Stimulated activated naive B cell treated with anti-CD40 and anti-IgM and Interleukin-4, amounts not matched to agents 10 μg/mL and 1 μg/mL and 100 μg/mL, for 72 hours (primary cell): ENCODE measurements around the gene RFT1.

ENCODE experiments used
- ATAC-seq, 2 donors: fragments of 150-1000 bp; cut with Tn5 transposase; replicated peaks; 2 replicates each; pipeline ENCODE4 v1.10.0; 2021; ENCODE audit warnings: moderate library complexity in 1 of 2
- DNase-seq: peaks from one replicate; pipeline ENCODE4 v3.0.0; 2021
- H3K27ac Mint-ChIP-seq: one replicate; pipeline ENCODE4 v1.8.0; 2022; ENCODE audit warnings: mild to moderate bottlenecking, mixed read lengths
- H3K27me3 Mint-ChIP-seq, 2 donors: one replicate each; pipeline ENCODE4 v1.8.0; 2022; ENCODE audit warnings: mixed read lengths in 2 of 2
- H3K36me3 Mint-ChIP-seq, 2 donors: one replicate each; pipeline ENCODE4 v1.8.0; 2022; ENCODE audit warnings: mixed read lengths in 2 of 2, mild to moderate bottlenecking in 1 of 2
- H3K4me1 Mint-ChIP-seq, 2 donors: one replicate each; pipeline ENCODE4 v1.8.0; 2022; ENCODE audit warnings: mixed read lengths in 2 of 2, mild to moderate bottlenecking in 1 of 2
- H3K4me3 Mint-ChIP-seq, 2 donors: one replicate each; pipeline ENCODE4 v1.8.0; 2022; ENCODE audit warnings: mild to moderate bottlenecking in 2 of 2, mixed read lengths in 2 of 2, moderate library complexity in 1 of 2
- H3K9me3 Mint-ChIP-seq, 2 donors: one replicate each; pipeline ENCODE4 v1.8.0; 2022; ENCODE audit warnings: mixed read lengths in 2 of 2, mild to moderate bottlenecking in 1 of 2

The RFT1 gene

DNA sequence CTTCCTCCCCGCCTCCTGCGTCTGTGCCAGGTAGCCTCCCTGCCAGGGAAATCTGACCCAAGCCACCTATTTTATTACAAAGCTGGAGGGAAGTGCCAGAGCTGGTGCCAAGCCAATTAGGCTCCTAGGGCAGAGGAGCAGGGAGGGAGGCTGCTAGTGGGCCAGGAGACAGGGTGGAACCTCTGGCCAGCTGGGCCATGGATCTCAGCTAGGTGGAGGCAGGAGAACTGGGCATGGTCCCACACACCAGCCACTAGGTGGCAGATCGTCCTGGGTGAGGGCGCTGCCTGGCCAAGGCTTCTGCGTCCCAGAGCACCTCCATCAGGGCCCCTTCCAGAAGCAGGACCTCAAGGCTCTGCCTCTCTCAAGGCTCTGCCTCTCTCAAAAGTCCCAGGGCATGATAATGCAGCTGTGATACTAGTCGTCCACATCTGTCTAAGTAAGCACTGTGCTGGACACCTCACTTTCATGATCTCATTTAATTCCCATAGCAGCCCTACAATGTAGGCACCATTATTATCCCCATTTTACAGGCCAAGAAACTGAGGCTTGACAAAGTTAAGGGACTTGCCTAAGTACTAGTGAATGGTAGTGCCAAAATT lies 4.5 kb upstream of the RFT1 start:
- DNase-seq (peak; percentile 62), ATAC-seq (peak; percentile 71 to 72)
- Mint-ChIP-seq H3K9me3 (no peaks in the 10 kb centered on the region), H3K4me3 (no peak overlapping the region), H3K4me1 (peaks cover 8% of the 10 kb centered on the region in 2 donors), H3K27ac (no peak overlapping the region), H3K36me3 (peaks cover 0 to 4% of the 10 kb centered on the region in 2 donors), H3K27me3 (no peaks in the 10 kb centered on the region)

DNA sequence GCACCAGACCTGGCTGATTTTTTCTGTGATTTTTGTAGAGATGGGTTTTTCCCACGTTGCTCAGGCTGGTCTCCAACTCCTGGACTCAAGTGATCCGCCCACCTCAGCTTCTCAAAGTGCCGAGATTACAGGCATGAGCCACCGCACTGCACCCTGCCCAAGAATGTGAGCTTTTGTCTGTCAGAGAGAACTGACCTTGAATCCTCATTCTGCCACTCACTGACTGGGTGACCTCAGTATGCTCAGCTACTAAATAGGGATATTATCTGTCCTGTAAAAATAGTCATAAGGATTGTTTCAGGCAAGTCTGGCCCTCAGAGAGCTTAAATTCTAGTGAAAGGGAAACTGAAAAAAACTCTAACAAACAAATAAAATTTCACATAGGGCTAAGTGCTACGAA lies 2.1 kb upstream of the RFT1 start:
- Mint-ChIP-seq H3K36me3 (peaks cover 0 to 4% of the 10 kb centered on the region in 2 donors), H3K27me3 (no peaks in the 10 kb centered on the region), H3K4me3 (no peak overlapping the region), H3K9me3 (no peaks in the 10 kb centered on the region), H3K27ac (peak overlapping the region; percentile 63), H3K4me1 (peaks cover 8 to 13% of the 10 kb centered on the region in 2 donors)
- ATAC-seq: no peak
- DNase-seq: no peak

DNA sequence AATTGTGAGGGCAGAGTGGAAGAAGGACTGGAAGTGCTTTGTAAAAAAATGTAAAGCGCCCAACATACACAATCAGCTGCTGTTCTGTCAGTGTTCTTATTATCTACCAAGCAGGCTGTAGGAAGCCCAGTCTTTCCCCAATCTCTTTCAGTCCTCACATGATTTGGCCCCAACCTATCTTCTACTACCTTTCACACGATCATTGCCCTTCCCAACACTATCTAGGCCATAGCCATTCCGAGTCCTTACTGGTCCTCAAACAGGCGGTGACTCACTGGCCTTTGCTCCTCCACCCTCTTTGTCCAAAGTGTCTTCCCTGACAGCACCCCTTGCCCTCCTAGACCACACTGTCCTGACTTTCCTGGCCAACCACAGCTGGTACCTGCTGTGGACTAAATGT lies 861 bp upstream of the RFT1 start:
- peak overlapping the region; percentile 91 to 96 for H3K4me3 Mint-ChIP-seq
- H3K27me3 Mint-ChIP-seq: no peaks in the 10 kb centered on the region
- no peak for DNase-seq
- no peak for ATAC-seq
- peaks cover 4% of the 10 kb centered on the region in 2 donors for H3K36me3 Mint-ChIP-seq
- peak overlapping the region; percentile 98 for H3K27ac Mint-ChIP-seq
- no peaks in the 10 kb centered on the region for H3K9me3 Mint-ChIP-seq
- peaks cover 12 to 13% of the 10 kb centered on the region in 2 donors for H3K4me1 Mint-ChIP-seq

DNA sequence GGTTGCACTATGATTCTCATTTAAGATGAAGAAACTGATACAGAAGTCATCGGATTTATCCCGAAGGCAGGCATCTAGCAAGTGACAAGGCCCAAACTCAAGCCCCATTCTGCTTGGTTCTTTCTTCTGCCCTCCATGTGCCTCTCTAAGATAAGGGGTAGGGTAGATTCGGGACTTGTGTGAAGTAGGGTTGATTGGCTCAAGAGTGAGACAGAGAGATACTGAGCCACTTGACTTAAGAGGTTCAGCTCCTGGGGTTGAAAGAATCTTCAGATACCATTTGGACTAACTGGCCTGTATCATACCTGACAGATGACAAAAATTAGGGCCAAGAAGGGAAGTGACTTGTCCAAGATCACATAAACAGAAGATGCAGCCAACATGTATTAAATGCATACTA lies 891 bp downstream of the RFT1 start:
- Mint-ChIP-seq H3K27ac (peak overlapping the region; percentile 98), H3K4me3 (peak overlapping the region; percentile 91 to 96), H3K36me3 (peaks cover 13 to 16% of the 10 kb centered on the region in 2 donors), H3K27me3 (no peaks in the 10 kb centered on the region), H3K9me3 (no peaks in the 10 kb centered on the region), H3K4me1 (peaks cover 11 to 13% of the 10 kb centered on the region in 2 donors)
- DNase-seq (no peak), ATAC-seq (no peak)

DNA sequence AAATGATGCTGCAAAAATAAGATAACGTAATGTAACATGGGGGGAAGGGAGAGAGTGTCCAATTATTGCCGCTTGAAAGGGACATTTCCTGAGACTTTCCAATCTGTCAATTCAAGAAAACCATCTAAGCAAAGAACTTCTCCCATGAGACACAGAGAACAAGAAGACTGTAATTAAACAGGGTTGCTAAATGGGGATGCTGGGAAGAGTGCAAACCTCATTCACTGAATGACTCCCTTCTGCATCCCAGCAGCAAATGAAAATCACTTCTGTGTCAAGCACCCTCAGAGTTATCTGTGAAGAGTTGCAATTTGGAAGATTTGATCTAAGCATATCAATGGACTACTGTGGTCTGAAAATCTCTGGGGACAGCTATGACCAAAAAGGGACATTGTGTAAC lies 3.6 kb downstream of the RFT1 start:
- ATAC-seq: no peak
- H3K36me3 Mint-ChIP-seq: peaks cover 27 to 35% of the 10 kb centered on the region in 2 donors
- no peak overlapping the region for H3K4me3 Mint-ChIP-seq
- no peak for DNase-seq
- peaks cover 11 to 13% of the 10 kb centered on the region in 2 donors for H3K4me1 Mint-ChIP-seq
- no peak overlapping the region for H3K27ac Mint-ChIP-seq
- H3K9me3 Mint-ChIP-seq: no peaks in the 10 kb centered on the region
- H3K27me3 Mint-ChIP-seq: no peaks in the 10 kb centered on the region

DNA sequence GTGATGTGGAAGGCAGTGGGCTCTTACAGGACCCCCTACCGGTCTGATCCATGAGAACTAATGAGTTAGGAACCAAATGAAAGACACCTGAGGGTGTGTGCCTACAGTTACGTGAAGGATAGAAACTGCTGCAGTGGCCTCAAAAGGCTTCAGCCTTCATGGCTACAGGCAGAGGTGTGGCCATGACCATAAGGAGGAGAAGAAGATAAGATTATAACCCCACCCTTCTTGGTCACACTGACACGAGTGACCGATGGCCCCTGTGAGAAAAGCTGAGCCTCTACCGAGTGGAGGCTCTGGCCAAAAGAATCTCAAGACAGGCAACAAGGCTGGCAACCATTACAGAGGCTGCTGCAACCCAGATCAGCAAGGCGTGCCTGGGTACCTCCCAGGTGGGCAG lies 6.3 kb downstream of the RFT1 start:
- DNase-seq: no peak
- H3K9me3 Mint-ChIP-seq: no peaks in the 10 kb centered on the region
- ATAC-seq: no peak
- peaks cover 31 to 44% of the 10 kb centered on the region in 2 donors for H3K36me3 Mint-ChIP-seq
- no peak overlapping the region for H3K4me3 Mint-ChIP-seq
- H3K27me3 Mint-ChIP-seq: no peaks in the 10 kb centered on the region
- peak overlapping the region; percentile 31 for H3K27ac Mint-ChIP-seq
- H3K4me1 Mint-ChIP-seq: peaks cover 4% of the 10 kb centered on the region in 2 donors

DNA sequence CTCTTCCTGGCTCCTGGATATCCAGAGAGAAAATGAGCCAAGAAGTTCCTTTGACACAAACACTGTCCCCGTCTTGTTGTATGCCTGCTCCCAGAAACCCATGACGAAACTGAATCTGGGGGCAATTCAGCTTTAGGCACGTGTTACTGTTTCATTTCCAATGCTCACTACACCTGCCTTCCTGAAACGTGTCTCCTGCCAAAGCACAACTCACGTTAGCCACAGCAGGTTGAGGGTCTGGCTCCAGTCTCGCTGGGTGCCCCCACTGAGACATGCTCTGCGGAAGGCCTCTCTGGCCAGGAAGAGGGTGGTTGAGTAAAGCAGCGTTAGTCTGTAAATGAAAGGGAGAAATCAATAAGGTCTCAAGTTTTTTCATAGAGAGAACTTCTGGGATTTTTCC lies 6.7 kb downstream of the RFT1 start:
- peaks cover 4% of the 10 kb centered on the region in 2 donors for H3K4me1 Mint-ChIP-seq
- no peak overlapping the region for H3K4me3 Mint-ChIP-seq
- no peaks in the 10 kb centered on the region for H3K27me3 Mint-ChIP-seq
- no peak for ATAC-seq
- H3K9me3 Mint-ChIP-seq: no peaks in the 10 kb centered on the region
- peaks cover 33 to 46% of the 10 kb centered on the region in 2 donors for H3K36me3 Mint-ChIP-seq
- DNase-seq: no peak
- H3K27ac Mint-ChIP-seq: peak overlapping the region; percentile 31

DNA sequence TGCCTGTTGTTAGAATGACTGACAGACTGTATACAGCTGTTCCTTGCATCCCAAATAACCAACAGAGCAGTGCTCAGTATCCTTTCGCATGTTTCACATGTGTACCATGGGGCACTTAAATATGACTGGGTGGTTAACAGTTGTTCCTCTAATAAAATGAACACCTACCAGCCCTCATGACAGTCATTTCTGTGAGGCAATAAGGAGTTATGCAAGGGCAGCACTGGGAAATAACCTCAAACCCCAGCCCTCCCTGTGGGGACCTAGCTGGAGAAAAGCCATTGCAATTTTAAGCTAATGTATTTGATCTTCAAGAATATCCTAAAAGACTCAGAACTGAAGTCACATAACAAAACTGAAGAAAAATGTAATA lies 7.3 kb downstream of the RFT1 start:
- Mint-ChIP-seq H3K27me3 (no peaks in the 10 kb centered on the region), H3K9me3 (no peaks in the 10 kb centered on the region), H3K4me3 (no peak overlapping the region), H3K4me1 (peaks cover 4% of the 10 kb centered on the region in 2 donors), H3K36me3 (peaks cover 39 to 52% of the 10 kb centered on the region in 2 donors), H3K27ac (no peak overlapping the region)
- ATAC-seq: no peak
- no peak for DNase-seq

DNA sequence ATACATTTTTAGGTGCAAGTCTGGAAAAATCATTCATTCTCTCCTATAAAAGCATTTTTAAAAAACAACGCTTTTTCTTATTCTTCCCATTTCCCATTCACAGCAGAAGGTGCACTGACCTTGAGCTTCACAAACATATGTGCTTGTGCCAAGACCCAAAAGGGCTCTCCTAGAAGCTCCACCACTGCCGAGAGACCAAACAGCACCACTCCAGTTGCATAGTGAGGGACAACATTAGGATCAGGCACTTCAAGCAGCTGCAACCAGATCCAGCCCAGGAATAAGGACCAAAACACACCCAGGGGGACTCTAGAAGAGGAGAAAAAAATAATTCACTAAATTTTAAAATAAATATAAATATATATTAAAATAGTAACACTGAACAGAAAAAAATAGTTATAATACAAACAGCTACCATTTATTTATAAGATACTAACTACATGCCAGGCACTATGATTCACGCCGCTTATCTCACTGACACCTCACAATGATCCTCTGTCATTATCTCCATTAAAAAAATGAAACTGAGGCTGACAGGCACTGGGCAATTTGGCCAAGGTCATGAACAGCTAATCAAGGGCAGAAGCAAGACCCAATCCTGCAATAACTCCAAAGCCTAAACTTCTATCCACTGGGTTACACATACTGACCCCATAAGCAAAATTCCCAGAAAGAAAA lies 7.8 kb downstream of the RFT1 start:
- H3K4me1 Mint-ChIP-seq: peaks cover 4% of the 10 kb centered on the region in 2 donors
- no peak for ATAC-seq

DNA sequence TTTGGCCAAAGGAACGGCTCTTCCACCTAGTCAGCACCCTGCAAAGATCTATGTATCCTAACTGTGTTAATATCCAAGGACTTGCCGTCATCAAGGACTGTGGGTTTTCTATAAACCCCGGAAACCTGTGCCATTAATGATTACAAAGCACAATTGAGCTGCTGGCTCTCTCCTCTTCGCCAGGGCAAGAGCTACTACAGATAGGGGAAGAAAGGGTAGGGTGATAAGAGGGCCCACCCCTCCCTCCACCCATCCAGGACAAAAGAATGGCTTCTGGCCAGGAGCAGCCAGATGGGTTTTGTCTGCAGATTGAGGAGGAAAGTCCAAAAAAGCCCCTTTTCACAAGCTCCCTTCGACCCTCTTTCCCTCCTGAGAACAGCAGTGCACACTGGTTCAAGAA lies 9.9 kb downstream of the RFT1 start:
- H3K4me3 Mint-ChIP-seq: no peak overlapping the region
- peaks cover 0 to 4% of the 10 kb centered on the region in 2 donors for H3K4me1 Mint-ChIP-seq
- H3K36me3 Mint-ChIP-seq: peaks cover 37 to 45% of the 10 kb centered on the region in 2 donors
- no peaks in the 10 kb centered on the region for H3K9me3 Mint-ChIP-seq
- H3K27ac Mint-ChIP-seq: no peak overlapping the region
- no peak for DNase-seq
- no peaks in the 10 kb centered on the region for H3K27me3 Mint-ChIP-seq
- ATAC-seq: no peak

More for the DNA sequence above, 7.8 kb downstream of the RFT1 start:
- H3K9me3 Mint-ChIP-seq: no peaks in the 10 kb centered on the region
- H3K4me3 Mint-ChIP-seq: no peak overlapping the region
- no peak for DNase-seq
- no peak overlapping the region for H3K27ac Mint-ChIP-seq
- H3K36me3 Mint-ChIP-seq: peaks cover 39 to 53% of the 10 kb centered on the region in 2 donors
- H3K27me3 Mint-ChIP-seq: no peaks in the 10 kb centered on the region

DNA sequence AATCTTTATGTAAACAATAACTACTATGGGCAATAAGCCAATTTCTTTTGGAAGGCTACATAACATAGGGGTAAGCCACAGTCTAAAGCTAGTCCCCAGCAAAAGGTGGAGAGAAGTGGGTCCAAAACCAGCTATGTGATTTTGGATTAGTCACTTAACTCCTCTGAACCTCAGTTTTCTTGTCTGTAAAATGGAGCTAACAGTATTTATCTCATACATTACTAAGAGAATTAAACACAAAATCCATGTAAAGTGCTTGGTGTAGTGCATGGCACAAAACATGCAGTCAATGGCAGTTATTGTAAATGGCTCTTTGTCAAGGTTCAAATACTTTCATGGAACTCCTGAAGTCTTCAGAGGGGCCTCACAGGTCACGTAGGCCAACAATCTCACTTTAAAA lies 13.3 kb downstream of the RFT1 start:
- no peak overlapping the region for H3K27ac Mint-ChIP-seq
- ATAC-seq (no peak), DNase-seq (no peak)
- no peaks in the 10 kb centered on the region for H3K9me3 Mint-ChIP-seq
- peaks cover 0 to 4% of the 10 kb centered on the region in 2 donors for H3K4me1 Mint-ChIP-seq
- peaks cover 15 to 22% of the 10 kb centered on the region in 2 donors for H3K36me3 Mint-ChIP-seq
- no peak overlapping the region for H3K4me3 Mint-ChIP-seq
- H3K27me3 Mint-ChIP-seq: no peaks in the 10 kb centered on the region

DNA sequence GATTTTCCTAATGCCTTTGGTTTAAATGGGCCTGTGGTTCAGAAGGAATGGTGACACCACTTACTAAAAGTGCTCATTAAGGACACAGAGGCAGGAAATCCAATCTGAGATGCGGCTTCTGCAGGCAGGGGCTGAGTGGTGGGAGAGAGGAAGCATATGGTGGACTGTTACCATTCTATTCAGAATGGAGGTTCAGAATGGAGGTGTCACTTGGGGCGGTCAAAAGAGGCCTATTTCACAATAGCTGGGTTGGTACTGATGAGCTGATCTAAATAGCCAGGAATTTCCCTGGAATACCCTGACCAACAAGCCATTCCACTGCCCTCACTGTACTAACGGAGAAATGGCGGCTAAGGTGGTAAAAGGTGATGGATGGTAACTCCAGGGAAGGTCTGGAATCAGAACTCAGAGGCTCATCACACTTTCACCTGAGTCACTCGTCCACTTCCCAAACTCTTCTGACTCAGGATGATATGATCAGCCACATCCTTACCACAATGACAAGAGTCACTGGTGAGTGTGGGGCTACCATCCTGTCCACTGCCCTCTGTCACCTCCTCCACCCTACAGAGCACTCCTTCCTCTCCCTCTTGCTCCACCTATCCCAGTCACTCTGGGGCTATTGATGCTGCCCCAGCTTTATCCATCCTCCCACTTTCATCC lies 15.7 kb downstream of the RFT1 start:
- H3K4me1 Mint-ChIP-seq: no peaks in the 10 kb centered on the region

DNA sequence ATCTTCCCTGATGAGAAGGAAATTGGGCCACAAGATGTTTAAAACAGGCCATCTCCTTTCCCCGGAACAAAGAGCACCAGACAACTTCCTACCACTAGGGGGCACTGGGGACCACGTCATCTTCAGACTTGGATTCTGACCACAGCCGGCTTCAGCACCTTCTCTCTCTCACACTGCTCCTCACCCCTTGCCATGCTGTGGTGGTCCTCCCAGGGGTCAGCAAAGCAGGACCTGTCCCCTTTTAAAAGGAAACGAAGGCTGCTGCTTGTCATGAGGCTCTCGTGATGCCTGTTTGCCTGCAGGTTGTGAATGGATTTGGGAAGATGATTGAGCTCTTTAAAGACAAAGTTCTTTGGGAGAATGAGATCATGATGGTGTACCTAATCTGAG lies 16.2 kb downstream of the RFT1 start:
- Mint-ChIP-seq H3K27me3 (no peaks in the 10 kb centered on the region), H3K4me1 (no peaks in the 10 kb centered on the region), H3K4me3 (no peak overlapping the region), H3K27ac (no peak overlapping the region), H3K9me3 (no peaks in the 10 kb centered on the region), H3K36me3 (peaks cover 21 to 29% of the 10 kb centered on the region in 2 donors)
- DNase-seq: peak; percentile 66
- peak; percentile 97 to 98 for ATAC-seq

More for the DNA sequence above, 15.7 kb downstream of the RFT1 start:
- no peak overlapping the region for H3K4me3 Mint-ChIP-seq
- ATAC-seq (no peak), DNase-seq (no peak)
- H3K9me3 Mint-ChIP-seq: no peaks in the 10 kb centered on the region
- no peak overlapping the region for H3K27ac Mint-ChIP-seq
- no peaks in the 10 kb centered on the region for H3K27me3 Mint-ChIP-seq
- H3K36me3 Mint-ChIP-seq: peaks cover 20 to 26% of the 10 kb centered on the region in 2 donors

DNA sequence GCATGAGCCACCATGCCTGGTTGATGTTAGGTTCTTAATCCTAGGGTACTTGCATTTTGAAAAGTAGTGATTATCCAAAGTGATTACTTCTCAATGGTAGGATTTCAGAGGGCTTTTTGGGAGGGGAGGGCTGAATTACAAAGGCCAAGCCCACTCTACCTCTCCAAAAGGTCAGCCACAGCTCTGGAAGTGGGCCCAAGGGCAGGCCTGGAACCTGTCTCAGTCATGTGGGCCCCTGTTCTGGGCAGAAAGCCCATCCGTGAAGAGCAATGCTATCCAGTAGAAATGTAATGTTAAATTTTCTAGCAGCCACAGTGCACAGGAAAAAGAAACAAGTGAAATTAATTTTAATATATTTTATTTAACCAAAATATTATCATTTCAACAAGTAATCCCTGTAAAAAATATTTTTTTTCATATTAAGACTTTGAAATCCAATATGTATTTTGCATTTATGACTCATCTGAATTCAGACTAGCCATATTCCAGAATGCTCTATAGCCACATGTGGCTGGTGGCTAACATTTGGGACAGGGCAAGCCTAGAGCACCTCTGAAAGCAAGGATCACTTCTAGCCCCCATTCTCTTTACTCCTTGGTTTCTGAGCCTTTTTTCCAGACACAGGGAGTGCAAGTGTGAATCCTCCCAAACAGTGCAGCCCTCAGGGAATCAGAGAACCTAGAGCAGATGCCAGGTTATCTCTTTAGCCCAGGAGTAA lies 16.8 kb downstream of the RFT1 start:
- peaks cover 24 to 28% of the 10 kb centered on the region in 2 donors for H3K36me3 Mint-ChIP-seq
- no peaks in the 10 kb centered on the region for H3K9me3 Mint-ChIP-seq
- H3K27me3 Mint-ChIP-seq: no peaks in the 10 kb centered on the region
- no peak overlapping the region for H3K27ac Mint-ChIP-seq
- H3K4me3 Mint-ChIP-seq: no peak overlapping the region
- ATAC-seq (peak in 1 of 2 donors; percentile 14), DNase-seq (no peak)
- no peaks in the 10 kb centered on the region for H3K4me1 Mint-ChIP-seq
